GM18858 (cell line): ENCODE measurements around the gene FLII.
"Not testable (repeated sequence)": the region's sequence is repeated elsewhere in the genome, so short reads cannot be mapped to it uniquely, and the experiment has no call there.

Experiments used
- ATAC-seq: cut with Tn5 transposase; IDR thresholded peaks from one replicate; pipeline ENCODE4 v1.9.1; 2021; ENCODE audit not compliant: unreplicated experiment

The FLII gene

DNA sequence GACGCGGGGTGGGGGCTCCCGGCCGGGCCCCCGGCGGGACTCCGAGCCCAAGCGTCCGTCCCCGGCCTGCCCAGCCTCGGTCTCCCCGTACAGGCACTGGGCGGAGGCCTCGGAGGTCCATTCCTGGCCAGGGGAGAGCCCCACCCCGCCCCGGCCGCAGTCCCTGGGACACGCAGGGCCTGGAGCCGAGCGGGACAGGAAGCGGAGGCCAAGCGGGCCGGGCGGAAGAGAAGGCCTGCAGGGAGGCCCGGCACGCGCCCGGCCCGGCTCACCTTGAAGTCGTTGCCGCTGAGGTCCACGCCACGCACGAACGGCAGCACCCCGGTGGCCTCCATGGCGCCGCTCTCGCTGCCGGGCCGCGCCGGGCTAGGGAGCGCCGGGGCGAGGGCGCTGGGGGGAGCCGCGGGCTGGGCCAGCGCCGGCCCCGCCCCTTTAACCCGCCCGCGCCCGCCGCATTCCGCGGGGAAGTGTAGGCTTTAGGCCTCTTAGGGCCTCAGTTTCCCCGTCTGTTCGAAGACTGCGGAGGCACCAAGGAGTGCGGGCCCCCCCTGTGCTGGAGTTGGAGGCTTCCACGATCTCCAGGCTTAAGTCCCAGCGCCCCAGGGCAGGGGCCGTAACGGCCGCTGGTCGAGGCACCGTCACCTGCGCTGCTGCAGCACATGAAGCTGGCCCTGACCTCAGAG, at the start of gene FLII:
Gene FLII, minus strand, starts transcription at position 383 of the 683 bp plus-strand sequence. Its CDS starts 48 bp downstream, at position 335.
- no peak for ATAC-seq

- not testable (repeated sequence) for ATAC-seq
These were observed 44.7 kb upstream of the FLII start for GRCh38 chr17:18303206-18303605.

DNA sequence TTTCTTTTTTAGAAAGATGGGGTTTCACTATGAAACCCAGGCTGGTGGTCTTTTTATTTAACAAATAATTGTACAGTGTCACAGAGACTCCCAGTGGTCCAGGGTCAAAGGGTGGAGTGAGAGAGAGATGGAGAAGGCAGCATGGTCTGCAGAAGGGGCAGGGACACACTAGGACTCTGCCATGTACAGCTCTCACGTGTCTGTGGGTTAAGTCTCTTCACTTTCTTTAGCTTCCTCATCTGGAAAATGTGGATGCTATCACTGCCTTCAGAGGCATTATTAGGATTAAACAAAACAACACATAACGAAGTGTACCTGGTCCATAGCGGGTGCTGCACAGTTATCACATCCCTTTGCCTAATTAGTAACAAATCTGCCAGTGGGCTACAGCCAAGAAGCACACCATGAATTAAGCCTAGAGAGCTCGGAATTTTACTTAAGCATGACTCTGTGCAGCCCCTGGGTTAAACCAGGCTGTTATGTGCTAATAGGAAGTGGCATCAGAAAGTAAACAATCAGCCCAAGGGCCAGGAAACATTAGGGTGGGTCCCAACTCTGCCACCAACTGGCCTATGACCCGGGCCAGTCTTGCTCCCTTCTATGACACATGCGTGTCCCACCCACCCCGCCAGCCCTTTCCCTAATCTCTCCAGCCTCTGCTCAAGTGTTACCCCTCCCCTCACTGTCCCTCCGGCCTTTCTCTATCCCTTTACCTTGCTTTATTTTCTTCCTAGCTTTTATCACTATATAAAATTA, 42.4 kb upstream of the FLII start:
- no peak for ATAC-seq

GRCh38 chr17:18298061-18298460, 39.5 kb upstream of the FLII start:
- not testable (repeated sequence) for ATAC-seq

DNA sequence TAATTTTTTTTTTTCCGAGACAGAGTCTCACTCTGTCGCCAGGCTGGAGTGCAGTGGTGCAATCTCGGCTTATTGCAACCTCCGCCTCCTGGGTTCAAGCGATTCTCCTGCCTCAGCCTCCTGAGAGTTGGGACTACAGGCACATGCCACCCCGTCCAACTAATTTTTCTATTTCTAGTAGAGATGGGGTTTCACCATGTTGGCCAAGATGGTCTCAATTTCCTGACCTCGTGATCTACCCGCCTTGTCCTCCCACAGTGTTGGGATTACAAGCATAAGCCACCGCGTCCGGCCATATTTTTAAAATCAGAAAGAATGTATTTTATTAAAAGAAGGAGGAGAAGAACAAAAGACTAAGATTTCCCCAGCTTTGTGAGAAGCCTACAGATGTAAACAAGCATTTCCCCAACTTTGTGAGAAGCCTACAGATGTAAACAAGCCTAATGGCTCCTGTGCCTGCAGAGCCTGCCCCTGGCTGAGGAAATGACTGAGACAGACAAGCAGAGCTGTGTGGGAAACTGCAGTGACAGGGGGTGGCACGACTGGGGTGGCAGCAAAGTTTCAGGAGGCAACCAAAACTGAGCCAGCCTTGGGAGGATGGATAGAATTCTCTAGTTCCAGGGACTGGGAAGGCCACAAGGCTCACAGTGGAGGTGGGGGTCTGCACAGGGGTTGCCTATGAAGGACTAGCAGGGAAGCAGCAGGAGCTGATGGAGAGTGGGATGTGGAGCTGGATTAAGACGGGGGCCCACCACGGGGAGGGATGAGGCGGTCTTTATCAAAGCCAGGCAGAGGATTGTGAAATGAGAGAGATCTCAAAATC, 33.4 kb upstream of the FLII start:
- ATAC-seq: no peak

DNA sequence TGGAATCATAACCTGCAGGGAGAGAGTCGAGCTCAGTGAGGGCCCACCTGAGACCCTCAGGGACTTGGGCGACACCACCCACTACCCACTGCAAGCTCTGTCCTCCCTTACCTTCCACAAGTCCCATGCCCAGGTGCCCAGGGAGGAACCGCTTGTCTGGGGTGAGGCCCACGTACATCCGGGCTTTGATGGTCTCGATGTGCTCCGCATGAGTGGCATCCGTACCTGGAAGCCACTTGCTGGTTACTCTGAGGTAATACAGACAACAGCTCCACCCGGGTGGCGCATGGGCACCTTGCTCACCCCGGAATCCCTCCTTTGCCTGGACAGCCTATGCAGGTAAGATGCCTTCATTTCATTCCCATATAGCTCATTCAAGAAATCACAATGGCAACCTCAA, 26.8 kb upstream of the FLII start:
- no peak for ATAC-seq

- ATAC-seq: no peak
These were observed 23.2 kb upstream of the FLII start for GRCh38 chr17:18281788-18282187.

- no peak for ATAC-seq
These were observed 22.3 kb upstream of the FLII start for GRCh38 chr17:18280766-18281371.

DNA sequence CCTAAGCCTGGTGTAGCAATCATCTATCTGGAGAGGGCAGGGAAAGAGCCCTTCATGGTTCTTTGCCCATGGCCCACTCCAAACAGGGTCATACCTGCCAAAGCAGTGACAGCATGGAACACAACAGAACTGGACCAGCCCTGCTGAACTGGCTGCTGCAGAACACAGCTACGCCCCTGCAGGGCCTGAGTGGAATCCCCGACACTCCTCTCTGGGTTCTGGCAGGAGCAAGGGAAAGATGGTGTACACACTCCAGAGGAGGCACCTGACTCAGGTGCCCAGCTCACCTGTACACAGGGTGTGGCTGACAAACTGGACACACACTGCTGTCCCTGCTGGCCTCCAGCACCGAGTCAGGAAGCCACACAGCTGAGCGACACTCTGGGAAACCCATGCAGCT, 21.7 kb upstream of the FLII start:
- ATAC-seq: no peak

DNA sequence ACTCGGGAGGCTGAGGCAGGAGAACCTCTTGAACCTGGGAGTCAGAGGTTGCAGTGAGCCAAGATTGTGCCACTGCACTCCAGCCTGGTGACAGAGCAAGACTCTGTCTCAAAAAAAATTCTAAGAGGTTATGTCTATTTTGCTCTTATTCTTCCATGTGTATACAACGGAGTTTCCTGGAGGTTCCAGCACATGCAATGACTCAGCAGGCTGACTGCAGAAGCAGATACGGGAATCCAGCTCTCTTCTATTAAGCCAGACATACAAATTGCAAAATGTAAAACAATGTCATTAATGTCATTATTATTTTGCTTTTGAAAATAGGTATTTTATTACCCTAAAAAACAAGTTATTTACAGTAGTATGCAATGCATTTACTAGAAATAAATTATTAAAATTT, 20.3 kb upstream of the FLII start:
- no peak for ATAC-seq

GRCh38 chr17:18277076-18277475, 18.5 kb upstream of the FLII start:
- no peak for ATAC-seq

GRCh38 chr17:18270046-18270931, 11.8 kb upstream of the FLII start:
- ATAC-seq: no peak

- no peak for ATAC-seq
These were observed 9.6 kb upstream of the FLII start for GRCh38 chr17:18267927-18268711.

- no peak for ATAC-seq
These were observed 8.8 kb upstream of the FLII start for GRCh38 chr17:18267366-18267765.

DNA sequence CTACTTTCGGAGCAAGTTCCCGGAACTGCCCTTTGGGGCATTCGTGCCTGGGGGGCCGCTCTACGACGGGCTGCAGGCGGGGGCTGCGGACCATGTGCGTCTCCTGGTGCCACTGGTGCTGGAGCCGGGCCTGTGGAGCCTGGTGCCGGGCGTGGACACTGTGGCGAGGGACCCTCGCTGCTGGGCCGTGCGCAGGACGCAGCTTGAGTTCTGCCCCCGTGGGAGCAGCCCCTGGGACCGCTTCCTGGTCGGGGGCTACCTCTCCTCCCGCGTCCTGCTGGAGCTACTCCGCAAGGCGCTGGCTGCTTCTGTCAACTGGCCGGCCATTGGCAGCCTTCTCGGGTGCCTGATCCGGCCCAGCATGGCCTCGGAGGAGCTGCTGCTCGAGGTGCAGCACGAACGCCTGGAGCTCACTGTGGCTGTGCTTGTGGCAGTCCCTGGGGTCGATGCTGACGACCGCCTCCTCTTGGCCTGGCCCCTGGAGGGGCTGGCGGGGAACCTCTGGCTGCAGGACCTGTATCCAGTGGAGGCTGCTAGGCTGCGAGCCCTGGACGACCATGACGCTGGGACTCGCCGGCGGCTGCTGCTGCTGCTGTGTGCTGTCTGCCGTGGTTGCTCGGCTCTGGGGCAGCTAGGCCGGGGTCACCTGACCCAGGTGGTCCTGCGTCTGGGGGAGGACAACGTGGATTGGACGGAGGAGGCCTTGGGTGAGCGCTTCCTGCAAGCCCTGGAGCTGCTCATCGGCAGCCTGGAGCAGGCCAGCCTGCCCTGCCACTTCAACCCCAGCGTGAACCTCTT, 5.5 kb upstream of the FLII start:
- no peak for ATAC-seq

DNA sequence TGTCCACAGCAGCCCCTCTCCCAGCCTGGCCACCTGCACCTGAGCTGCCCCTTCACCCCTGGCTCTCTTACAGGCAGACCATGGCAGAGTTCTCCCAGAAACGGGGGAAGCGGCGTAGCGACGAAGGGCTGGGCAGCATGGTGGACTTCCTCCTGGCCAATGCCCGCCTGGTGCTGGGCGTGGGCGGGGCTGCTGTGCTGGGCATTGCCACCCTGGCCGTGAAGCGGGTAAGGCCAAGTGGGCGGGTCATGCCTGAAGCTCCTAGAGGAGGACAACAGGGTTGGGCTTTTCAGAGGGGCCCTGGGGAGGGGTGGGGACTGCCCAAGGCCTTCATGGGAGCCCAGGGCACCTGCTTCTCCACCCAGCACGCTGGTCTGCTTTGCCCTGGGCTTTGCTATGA, 4.1 kb upstream of the FLII start:
- ATAC-seq: no peak

DNA sequence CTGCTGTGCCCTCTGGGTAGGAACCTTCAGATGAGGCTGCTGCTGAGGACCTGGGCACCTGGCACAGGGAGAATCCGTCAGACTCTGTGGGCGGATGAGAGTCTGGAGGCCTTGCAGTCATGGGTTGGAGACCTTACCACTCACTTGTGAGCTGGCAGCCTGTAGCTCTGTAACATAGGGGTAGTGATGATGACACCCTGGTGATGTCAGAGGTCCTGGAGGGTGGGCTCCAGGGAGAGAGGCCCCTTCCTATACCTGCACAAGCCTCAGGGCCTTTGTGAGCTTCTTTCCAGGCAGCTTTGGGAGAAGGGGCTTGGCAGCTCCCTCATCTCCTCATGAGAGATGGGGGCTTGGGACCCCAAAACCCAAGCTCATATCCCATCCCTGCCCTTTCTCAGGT, 3.6 kb upstream of the FLII start:
- no peak for ATAC-seq

DNA sequence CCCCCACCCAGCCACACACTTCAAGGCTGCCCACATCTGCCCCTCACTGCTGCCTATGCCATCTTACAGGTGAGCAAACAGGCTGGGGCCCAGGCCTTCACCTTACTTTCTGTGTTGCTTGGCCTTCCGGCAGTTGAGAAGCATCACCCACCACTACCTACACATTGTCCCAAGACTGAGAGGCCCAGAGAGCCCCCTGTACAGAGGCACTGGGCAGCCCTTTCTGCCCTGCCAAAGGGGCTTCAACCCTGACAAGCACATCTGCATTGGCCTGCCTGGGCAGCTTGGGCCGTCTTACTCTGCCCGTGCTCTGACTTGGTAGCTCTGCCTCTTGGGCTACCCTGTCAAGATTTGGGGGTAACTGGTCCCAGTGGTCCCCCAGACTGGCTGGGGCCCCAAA, 3.1 kb upstream of the FLII start:
- no peak for ATAC-seq

GRCh38 chr17:18261146-18261515, 2.6 kb upstream of the FLII start:
- no peak for ATAC-seq
